ENCODE measurements around the gene SMIM44. TPM values are rescaled to one million over a fixed set of nuclear protein-coding genes. Genes with fewer than 3 reads are reported as not detected.
"Not testable (repeated sequence)": the region's sequence is repeated elsewhere in the genome, so short reads cannot be mapped to it uniquely, and the experiment has no call there.

Gene SMIM44
- not detected for total RNA-seq

- Mint-ChIP-seq H3K27me3 (no peaks in the 10 kb centered on the region), H3K36me3 (ENCODE audit: low read depth) (no peaks in the 10 kb centered on the region), H3K4me3 (no peak within 1 kb of the TSS), H3K9me3 (no peaks in the 10 kb centered on the region), H3K4me1 (peaks cover 1% of the 10 kb centered on the region), H3K27ac (no peak within 1 kb of the TSS)
- no peak for ATAC-seq (replicated peaks)
These were observed at the start of gene SMIM44 for GRCh38 chr19:3483226-3483628. Gene SMIM44 (minus strand): TSS chr19:3483441. CDS start chr19:3483403, 38 bp downstream.

DNA sequence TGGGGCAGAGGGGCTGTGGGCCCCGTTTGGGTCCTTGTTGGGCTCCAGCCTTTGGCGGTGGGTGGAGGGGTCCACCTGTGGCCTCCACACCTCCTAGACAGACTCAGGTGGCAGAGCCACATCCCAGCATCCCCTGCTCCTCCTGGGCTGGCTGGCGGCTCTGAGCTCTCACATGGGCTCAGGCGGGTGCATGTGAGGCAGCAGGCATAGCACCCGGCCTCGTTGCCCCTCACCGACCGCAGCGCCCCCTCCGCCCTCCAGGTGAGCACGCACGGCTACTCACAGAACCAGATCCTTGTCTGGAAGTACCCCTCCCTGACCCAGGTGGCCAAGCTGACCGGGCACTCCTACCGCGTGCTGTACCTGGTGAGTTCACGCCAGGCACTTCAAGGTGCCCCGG, 49.8 kb upstream of the SMIM44 start:
- ATAC-seq (replicated peaks): no peak
- H3K27ac Mint-ChIP-seq: no peak overlapping the region
- H3K4me3 Mint-ChIP-seq: no peak overlapping the region
- H3K27me3 Mint-ChIP-seq: no peaks in the 10 kb centered on the region
- peaks cover 27% of the 10 kb centered on the region for H3K36me3 Mint-ChIP-seq (ENCODE audit: low read depth)
- no peaks in the 10 kb centered on the region for H3K4me1 Mint-ChIP-seq
- no peaks in the 10 kb centered on the region for H3K9me3 Mint-ChIP-seq

GRCh38 chr19:3532154-3532786, 49.0 kb upstream of the SMIM44 start:
- no peak for ATAC-seq (replicated peaks)
- no peaks in the 10 kb centered on the region for H3K27me3 Mint-ChIP-seq
- H3K4me1 Mint-ChIP-seq: no peaks in the 10 kb centered on the region
- no peak overlapping the region for H3K27ac Mint-ChIP-seq
- no peak overlapping the region for H3K4me3 Mint-ChIP-seq
- no peaks in the 10 kb centered on the region for H3K9me3 Mint-ChIP-seq
- H3K36me3 Mint-ChIP-seq (ENCODE audit: low read depth): peaks cover 29% of the 10 kb centered on the region

DNA sequence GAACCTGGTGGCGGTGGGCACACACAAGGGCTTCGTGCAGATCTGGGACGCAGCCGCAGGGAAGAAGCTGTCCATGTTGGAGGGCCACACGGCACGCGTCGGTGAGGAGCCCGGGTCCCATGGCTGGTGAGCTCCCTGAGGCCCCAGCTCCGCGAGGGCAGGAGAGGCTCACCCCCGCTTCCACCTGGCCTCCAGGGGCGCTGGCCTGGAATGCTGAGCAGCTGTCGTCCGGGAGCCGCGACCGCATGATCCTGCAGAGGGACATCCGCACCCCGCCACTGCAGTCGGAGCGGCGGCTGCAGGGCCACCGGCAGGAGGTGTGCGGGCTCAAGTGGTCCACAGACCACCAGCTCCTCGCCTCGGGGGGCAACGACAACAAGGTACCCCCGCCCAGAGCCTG, 48.5 kb upstream of the SMIM44 start:
- Mint-ChIP-seq H3K4me3 (no peak overlapping the region), H3K27ac (no peak overlapping the region), H3K9me3 (no peaks in the 10 kb centered on the region), H3K4me1 (no peaks in the 10 kb centered on the region), H3K36me3 (ENCODE audit: low read depth) (peaks cover 34% of the 10 kb centered on the region), H3K27me3 (no peaks in the 10 kb centered on the region)
- ATAC-seq (replicated peaks): no peak

DNA sequence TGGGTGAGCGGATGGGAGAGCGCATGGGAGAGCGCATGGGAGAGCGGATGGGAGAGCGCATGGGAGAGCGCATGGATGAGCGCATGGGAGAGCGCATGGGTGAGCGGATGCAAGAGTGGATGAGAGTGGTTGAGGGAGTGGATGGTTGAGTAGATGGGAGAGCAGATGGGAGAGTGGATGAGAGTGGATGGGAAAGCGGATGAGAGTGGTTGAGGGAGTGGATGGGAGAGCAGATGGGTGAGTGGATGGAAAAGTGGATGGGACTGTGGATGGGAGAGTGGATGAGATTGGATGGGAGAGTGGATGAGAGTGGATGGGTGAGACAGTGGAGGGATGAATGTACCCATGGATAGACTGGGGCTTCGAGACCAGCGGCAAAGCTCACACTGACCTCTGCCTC, 47.1 kb upstream of the SMIM44 start:
- Mint-ChIP-seq H3K27me3 (no peaks in the 10 kb centered on the region), H3K27ac (no peak overlapping the region), H3K36me3 (ENCODE audit: low read depth) (peaks cover 33% of the 10 kb centered on the region), H3K4me1 (no peaks in the 10 kb centered on the region), H3K4me3 (no peak overlapping the region), H3K9me3 (no peaks in the 10 kb centered on the region)
- ATAC-seq (replicated peaks): no peak

- H3K27me3 Mint-ChIP-seq; ATAC-seq (replicated peaks); H3K4me3 Mint-ChIP-seq; H3K27ac Mint-ChIP-seq; H3K4me1 Mint-ChIP-seq; H3K9me3 Mint-ChIP-seq: not testable (repeated sequence)
- peaks cover 23% of the 10 kb centered on the region for H3K36me3 Mint-ChIP-seq (ENCODE audit: low read depth)
These were observed 46.1 kb upstream of the SMIM44 start for GRCh38 chr19:3529299-3529698.

GRCh38 chr19:3528539-3529211, 45.4 kb upstream of the SMIM44 start:
- no peaks in the 10 kb centered on the region for H3K9me3 Mint-ChIP-seq
- H3K4me1 Mint-ChIP-seq: no peaks in the 10 kb centered on the region
- H3K4me3 Mint-ChIP-seq: no peak overlapping the region
- no peaks in the 10 kb centered on the region for H3K27me3 Mint-ChIP-seq
- H3K27ac Mint-ChIP-seq: no peak overlapping the region
- no peak for ATAC-seq (replicated peaks)
- H3K36me3 Mint-ChIP-seq (ENCODE audit: low read depth): peaks cover 23% of the 10 kb centered on the region

GRCh38 chr19:3528080-3528479, 44.8 kb upstream of the SMIM44 start:
- H3K9me3 Mint-ChIP-seq: no peaks in the 10 kb centered on the region
- no peak for ATAC-seq (replicated peaks)
- no peaks in the 10 kb centered on the region for H3K4me1 Mint-ChIP-seq
- H3K4me3 Mint-ChIP-seq: no peak overlapping the region
- H3K27me3 Mint-ChIP-seq: no peaks in the 10 kb centered on the region
- no peak overlapping the region for H3K27ac Mint-ChIP-seq
- peaks cover 22% of the 10 kb centered on the region for H3K36me3 Mint-ChIP-seq (ENCODE audit: low read depth)

GRCh38 chr19:3527238-3527910, 44.1 kb upstream of the SMIM44 start:
- no peak overlapping the region for H3K4me3 Mint-ChIP-seq
- ATAC-seq (replicated peaks): no peak
- H3K9me3 Mint-ChIP-seq: no peaks in the 10 kb centered on the region
- H3K36me3 Mint-ChIP-seq (ENCODE audit: low read depth): peaks cover 20% of the 10 kb centered on the region
- H3K27ac Mint-ChIP-seq: no peak overlapping the region
- no peaks in the 10 kb centered on the region for H3K27me3 Mint-ChIP-seq
- H3K4me1 Mint-ChIP-seq: no peaks in the 10 kb centered on the region

GRCh38 chr19:3526507-3527237, 43.4 kb upstream of the SMIM44 start:
- Mint-ChIP-seq H3K9me3 (no peaks in the 10 kb centered on the region), H3K27me3 (no peaks in the 10 kb centered on the region), H3K27ac (no peak overlapping the region), H3K4me1 (no peaks in the 10 kb centered on the region), H3K4me3 (no peak overlapping the region), H3K36me3 (ENCODE audit: low read depth) (peaks cover 24% of the 10 kb centered on the region)
- ATAC-seq (replicated peaks): no peak

- Mint-ChIP-seq H3K9me3 (no peaks in the 10 kb centered on the region), H3K27me3 (no peaks in the 10 kb centered on the region), H3K4me3 (no peak overlapping the region), H3K36me3 (ENCODE audit: low read depth) (peaks cover 33% of the 10 kb centered on the region), H3K27ac (no peak overlapping the region), H3K4me1 (peaks cover 5% of the 10 kb centered on the region)
- no peak for ATAC-seq (replicated peaks)
These were observed 41.7 kb upstream of the SMIM44 start for GRCh38 chr19:3524904-3525451.

DNA sequence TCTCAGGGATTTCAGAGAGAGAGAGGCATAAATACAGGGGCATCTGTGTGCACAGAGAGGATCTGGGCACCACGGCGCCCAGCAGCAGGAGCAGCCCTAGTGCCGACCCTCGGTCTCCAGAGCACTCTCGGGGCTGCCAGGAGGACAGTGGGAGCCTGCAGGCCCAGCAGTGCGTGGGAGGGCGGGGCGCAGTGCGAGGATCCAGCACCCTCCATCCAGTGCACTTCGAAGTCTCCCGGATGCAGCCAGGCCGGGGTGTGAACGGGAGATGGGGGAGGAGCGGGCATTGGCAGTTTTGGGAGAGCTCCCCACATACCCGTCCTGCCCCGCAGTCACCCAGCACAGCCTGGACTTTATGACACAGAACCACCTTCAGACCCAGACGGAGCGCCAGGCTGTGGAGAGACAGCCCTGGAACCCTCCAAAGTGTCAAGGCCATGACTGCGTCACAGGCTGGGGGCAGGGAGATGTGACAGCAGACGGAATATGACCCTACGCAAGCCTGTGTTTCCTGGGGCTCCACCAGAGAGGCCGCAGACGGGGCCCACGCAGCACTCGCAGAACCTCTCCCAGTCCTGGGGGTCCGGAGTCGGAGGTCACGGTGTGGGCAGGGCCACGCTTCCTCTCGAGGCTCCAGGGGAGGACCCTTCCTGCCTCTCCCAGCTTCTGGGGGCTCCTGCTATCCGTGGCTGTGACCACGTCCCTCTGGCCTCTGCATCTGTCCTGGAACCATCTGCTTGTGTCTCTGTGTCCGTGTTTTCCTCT, 41.0 kb upstream of the SMIM44 start:
- H3K4me3 Mint-ChIP-seq: no peak overlapping the region
- no peak overlapping the region for H3K27ac Mint-ChIP-seq
- H3K9me3 Mint-ChIP-seq: no peaks in the 10 kb centered on the region
- ATAC-seq (replicated peaks): no peak
- peaks cover 5% of the 10 kb centered on the region for H3K4me1 Mint-ChIP-seq
- no peaks in the 10 kb centered on the region for H3K27me3 Mint-ChIP-seq
- H3K36me3 Mint-ChIP-seq (ENCODE audit: low read depth): peaks cover 33% of the 10 kb centered on the region

- no peak overlapping the region for H3K4me3 Mint-ChIP-seq
- H3K9me3 Mint-ChIP-seq: no peaks in the 10 kb centered on the region
- no peaks in the 10 kb centered on the region for H3K27me3 Mint-ChIP-seq
- peaks cover 5% of the 10 kb centered on the region for H3K4me1 Mint-ChIP-seq
- no peak overlapping the region for H3K27ac Mint-ChIP-seq
- peaks cover 33% of the 10 kb centered on the region for H3K36me3 Mint-ChIP-seq (ENCODE audit: low read depth)
- no peak for ATAC-seq (replicated peaks)
These were observed 40.3 kb upstream of the SMIM44 start for GRCh38 chr19:3523361-3524077.

All from activated T-helper 17 cell treated with anti-CD3 and anti-CD28 coated beads, Interleukin-2, amount 50 U/mL, for 72 hours (primary cell).